GM19099 (cell line): ENCODE data around the gene PLCB4.

Experiments
- POLR2A ChIP-seq: IDR thresholded peaks from 3 replicates; pipeline ENCODE4 v1.6.1; 2011; ENCODE audit warnings: low read depth; ENCODE audit not compliant: insufficient read length; ENCODE audit errors: extremely low read depth

Gene PLCB4

GRCh38 chr20:9068841-9069663 lies at the start of gene PLCB4:
PLCB4 (plus strand) TSS chr20:9069087; CDS start chr20:9307815, 238,728 bp downstream.
- TF ChIP-seq POLR2A, result no peak

DNA sequence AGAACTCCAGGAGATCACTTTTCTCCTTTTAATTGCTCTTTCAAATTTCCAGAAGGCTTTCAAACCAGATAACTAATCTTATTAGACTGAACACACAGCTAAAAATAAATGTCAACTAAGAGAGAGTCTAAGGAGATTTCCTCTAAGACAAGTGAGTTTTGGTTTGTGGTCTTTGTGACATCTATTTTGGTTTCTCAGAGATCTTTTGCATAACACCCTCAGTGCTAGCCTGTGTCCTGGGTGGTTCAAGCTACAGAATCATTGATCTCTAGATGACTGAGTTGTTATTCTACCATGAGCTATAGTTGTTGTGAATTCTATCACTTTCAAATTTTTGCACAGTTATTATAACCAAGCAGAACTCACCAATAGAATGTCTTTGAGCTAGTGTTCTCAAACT lies 49.1 kb upstream of the PLCB4 start:
- no peak for TF ChIP-seq POLR2A

- no peak for TF ChIP-seq POLR2A
Measured at GRCh38 chr20:9021216-9021615, 47.7 kb upstream of the PLCB4 start.

DNA sequence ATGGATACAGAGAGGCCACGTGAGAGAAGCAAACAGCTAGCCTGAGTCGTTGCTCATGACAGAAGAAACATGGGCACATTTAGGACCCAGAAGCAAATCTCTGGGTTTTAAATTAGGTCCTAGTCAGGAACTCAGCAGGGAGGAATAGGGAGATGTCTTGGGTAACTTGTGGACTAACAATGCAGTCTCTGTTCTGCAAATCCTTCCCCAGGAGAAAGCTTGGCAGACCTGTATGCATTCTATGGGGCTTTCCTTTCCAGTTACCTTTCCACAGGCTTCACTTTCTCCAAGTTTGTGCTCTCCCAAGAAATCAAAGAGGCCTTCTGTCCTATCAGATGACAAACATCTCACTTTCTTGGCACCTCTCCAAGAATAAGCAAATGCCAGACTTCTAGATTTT lies 47.2 kb upstream of the PLCB4 start:
- no peak for TF ChIP-seq POLR2A

DNA sequence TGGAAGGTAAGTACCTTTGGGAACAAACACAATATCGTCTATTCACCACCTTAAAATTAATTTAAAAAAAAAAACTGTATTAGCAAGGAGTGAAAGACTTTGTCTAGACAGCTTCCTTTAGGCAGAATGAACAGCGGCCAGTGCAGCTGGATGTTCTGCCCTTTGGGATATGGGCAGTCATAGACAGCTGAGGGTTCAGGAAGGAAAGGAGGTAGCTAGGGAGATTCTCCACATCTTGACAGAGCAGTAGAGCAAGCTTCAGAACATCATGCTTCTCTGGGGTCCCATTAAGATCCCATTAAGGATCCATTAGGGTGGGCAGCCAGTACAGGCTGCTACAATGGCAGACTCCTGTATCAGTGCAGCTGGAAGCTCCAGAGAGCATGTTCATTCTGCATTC lies 46.5 kb upstream of the PLCB4 start:
- TF ChIP-seq POLR2A, result no peak

GRCh38 chr20:9024606-9025005 lies 44.3 kb upstream of the PLCB4 start:
- TF ChIP-seq POLR2A, result no peak

DNA sequence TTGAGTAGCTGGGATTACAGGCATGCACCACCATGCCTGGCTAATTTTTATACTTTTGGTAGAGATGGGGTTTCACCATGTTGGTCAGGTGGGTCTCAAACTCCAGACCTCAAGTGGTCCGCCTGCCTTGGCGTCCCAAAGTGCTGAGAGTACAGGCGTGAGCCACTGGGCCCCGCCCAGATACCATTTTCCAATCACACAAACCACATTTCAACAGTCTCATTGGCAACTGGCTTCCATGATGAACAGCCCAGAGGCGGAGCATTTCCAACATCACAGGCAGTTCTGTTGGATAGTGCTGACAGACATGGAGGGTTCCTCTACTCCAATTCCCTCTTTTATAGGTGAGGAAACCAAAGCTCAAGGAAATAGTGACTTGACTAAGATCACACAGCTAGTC lies 43.9 kb upstream of the PLCB4 start:
- no peak for TF ChIP-seq POLR2A

GRCh38 chr20:9025643-9026042 lies 43.2 kb upstream of the PLCB4 start:
- TF ChIP-seq POLR2A, result no peak

GRCh38 chr20:9027626-9028025 lies 41.3 kb upstream of the PLCB4 start:
- no peak for TF ChIP-seq POLR2A

DNA sequence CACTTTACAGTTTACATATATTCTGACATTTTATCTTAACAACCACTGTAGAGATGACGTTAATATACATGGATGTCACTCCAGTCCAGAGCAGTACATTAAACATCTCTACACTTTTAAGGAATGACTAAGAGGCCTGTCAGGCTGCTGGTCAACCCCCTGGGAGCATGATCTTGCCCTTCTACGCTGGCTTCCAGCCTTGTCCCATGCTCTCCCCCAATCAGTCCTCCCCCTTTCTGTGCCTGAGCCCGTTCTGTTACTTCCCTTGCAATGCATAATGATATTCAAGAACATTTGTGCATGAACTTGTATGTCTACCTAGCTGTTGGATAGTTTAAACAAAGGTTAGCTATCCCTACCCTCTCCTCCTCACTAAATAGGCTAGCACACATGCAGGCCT lies 40.5 kb upstream of the PLCB4 start:
- TF ChIP-seq POLR2A, result no peak

DNA sequence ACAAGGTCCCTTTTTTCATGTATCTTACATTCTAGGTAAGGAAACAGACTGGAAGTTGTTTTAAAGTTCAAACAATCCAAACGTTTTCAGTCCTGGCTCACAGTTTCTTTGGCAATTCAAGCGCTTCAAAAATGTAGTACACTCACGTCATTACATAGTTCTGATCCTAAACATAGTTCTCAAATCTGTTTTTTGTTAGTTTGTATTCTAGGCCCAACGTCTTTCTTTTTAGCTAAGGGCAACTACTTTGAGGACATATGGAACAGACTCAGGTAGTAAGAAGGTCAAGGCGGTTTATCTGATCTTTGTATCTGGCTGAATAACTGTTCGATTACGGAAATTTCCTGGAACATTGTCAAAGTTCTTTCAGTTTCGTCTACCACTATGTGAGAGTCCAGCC lies 36.9 kb upstream of the PLCB4 start:
- no peak for TF ChIP-seq POLR2A

- no peak for TF ChIP-seq POLR2A
Measured at GRCh38 chr20:9032758-9033157, 36.1 kb upstream of the PLCB4 start.

DNA sequence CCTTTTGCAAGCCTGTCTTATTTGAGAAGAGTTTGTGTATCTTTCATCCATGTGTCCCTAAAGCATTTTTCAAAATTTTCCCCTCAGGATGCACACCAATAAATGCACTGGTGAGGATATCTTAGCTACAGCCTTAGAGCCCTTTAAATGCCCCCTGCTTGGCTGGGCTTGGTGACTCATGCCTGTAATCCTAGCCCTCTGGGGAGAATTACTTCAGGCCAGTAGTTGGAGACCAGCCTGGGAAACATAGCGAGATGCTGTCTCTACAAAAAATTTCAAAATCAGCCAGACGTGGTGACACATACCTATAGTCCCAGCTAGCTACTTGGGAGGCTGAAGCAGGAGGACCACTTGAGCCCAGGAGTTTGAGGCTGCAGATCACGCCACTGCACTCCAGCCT lies 33.8 kb upstream of the PLCB4 start:
- no peak for TF ChIP-seq POLR2A

DNA sequence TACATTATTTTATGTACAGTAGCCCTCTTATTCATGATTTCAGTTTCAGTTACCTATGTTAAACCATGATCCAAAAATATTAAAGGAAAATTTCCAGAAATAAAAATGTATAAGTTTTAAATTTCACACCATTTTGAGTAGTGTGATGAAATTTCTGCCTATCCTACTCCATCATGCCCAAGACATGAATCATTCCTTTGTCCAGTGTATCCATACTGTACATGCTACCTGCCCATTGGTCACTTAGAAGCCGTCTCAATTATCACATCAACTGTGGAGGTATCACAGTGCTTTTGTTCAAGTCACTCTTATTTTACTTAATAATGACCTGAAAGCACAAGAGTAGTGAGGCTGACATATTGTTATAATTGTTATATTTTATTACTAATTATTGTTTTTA lies 32.3 kb upstream of the PLCB4 start:
- TF ChIP-seq POLR2A, result no peak

DNA sequence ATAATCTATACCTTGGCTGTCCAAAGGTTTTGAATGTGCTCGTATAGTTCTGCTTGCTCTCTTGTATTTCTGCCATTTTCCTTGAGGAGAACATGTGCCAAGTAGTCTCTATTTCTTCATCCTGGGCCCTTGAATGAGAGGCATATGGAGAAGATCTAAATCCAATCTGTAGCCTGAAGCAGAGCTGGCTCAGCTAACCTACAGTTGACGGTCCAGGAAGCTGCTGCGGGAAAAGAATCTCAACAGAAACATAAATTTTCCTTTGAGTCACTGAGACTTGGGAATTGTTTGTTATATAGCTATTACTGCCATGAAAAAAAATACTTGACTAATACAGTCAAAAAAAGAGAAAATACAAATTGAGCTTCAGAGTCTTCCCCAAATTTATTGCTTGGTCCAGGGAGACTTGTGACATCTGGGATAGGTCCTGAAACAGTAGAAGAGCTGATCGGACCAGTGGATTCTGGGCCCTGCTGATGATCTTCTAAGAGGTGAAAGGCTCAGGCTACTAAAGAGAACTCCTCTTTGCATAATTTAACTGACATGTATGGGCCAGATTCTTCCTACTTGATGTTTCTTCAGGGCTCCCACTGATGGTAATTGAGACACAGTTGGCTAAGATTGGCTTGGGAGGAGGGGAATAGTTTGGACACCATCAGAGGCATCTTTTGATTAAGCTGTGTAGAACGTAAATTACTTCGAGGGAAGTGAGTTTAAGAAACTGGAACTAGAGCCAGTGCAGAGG lies 29.9 kb upstream of the PLCB4 start:
- TF ChIP-seq POLR2A, result no peak

- TF ChIP-seq POLR2A, result no peak
Measured at GRCh38 chr20:9040863-9041524, 27.9 kb upstream of the PLCB4 start.
